ENCODE data around the gene TOMM40L. TPM values are rescaled to one million over a fixed set of nuclear protein-coding genes. Genes with fewer than 3 reads are reported as not detected.
A peak's percentile ranks its signal among the peaks of the same experiment; 100 is the strongest.

The TOMM40L gene
- polyA plus RNA-seq, 1 donor (not counting 4 experiments of a cell fraction or from before 2014, with no cell fraction given), result 14.4 TPM

DNA sequence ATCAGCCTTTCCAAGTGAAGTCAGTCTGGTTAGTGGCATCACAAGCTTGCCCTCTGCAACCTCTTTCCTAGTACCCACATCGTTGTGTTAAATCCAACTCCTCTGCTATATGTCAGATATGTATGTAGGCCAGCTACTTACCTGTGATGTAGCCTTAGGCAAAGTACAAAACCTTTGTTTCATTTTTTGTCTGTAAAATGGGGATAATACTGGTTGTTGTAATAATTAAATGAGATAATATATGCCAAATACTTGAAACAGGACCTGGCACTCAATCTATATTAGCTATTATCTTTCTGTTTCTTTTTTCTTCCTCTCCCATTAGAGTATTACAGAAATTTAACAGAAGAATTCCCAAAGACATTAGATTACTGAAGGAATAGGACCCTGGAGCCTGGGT, 33.9 kb downstream of the TOMM40L start:
- H3K79me2 ChIP-seq (ENCODE audit: control insufficient read depth, insufficient read depth, low read length), result no peaks in the 10 kb centered on the region
- no peak overlapping the region for H3K27ac ChIP-seq (ENCODE audit: control insufficient read depth, insufficient read depth, low read length)
- no peaks in the 10 kb centered on the region for H3K9me3 ChIP-seq (ENCODE audit: control insufficient read depth, low read depth, low read length)
- H3K27me3 ChIP-seq (ENCODE audit: control insufficient read depth, extremely low read depth, insufficient read depth, low read length), result peaks cover 31% of the 10 kb centered on the region
- no peak overlapping the region for H3K9ac ChIP-seq (ENCODE audit: control insufficient read depth, extremely low read depth, insufficient read depth, low read length)
- H3K4me2 ChIP-seq (ENCODE audit: control insufficient read depth, extremely low read depth, insufficient read depth, low read depth, low read length), result no peak overlapping the region
- TF ChIP-seq, protein P1, sequence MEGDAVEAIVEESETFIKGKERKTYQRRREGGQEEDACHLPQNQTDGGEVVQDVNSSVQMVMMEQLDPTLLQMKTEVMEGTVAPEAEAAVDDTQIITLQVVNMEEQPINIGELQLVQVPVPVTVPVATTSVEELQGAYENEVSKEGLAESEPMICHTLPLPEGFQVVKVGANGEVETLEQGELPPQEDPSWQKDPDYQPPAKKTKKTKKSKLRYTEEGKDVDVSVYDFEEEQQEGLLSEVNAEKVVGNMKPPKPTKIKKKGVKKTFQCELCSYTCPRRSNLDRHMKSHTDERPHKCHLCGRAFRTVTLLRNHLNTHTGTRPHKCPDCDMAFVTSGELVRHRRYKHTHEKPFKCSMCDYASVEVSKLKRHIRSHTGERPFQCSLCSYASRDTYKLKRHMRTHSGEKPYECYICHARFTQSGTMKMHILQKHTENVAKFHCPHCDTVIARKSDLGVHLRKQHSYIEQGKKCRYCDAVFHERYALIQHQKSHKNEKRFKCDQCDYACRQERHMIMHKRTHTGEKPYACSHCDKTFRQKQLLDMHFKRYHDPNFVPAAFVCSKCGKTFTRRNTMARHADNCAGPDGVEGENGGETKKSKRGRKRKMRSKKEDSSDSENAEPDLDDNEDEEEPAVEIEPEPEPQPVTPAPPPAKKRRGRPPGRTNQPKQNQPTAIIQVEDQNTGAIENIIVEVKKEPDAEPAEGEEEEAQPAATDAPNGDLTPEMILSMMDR (optimal IDR thresholded peaks at IDR 0.05 in 1 of 3, IDR thresholded peaks at IDR 0.05 in 1 of 3, conservative IDR thresholded peaks at IDR 0.05 in 1 of 3; ENCODE audit: extremely low read depth in 1 of 3, insufficient read depth in 2 of 3, low read length in 3 of 3), result no peak
- TF ChIP-seq EZH2 (IDR thresholded peaks at IDR 0.05; ENCODE audit: low read length), result no peak
- dilution Hi-C loops (cut with MboI; ENCODE audit: extremely low pct_ligation_motif_present, low sequenced_read_pairs), result no loop called here
- no peak for DNase-seq (ENCODE audit: low read depth, low spot score)
- no peaks in the 10 kb centered on the region for H3K36me3 ChIP-seq (ENCODE audit: control insufficient read depth in 2 of 2, extremely low read depth in 1 of 2, insufficient read depth in 2 of 2, low read length in 2 of 2)
- H3K4me3 ChIP-seq (ENCODE audit: control insufficient read depth in 2 of 3, extremely low read depth in 1 of 3, insufficient read depth in 2 of 3, low read depth in 1 of 3, low read length in 3 of 3), result no peak overlapping the region
- no peak for FAIRE-seq
- no peaks in the 10 kb centered on the region for H3K9me1 ChIP-seq (ENCODE audit: control insufficient read depth, extremely low read depth, insufficient read depth, low read length)
- peaks cover 12% of the 10 kb centered on the region for H3K4me1 ChIP-seq (ENCODE audit: control insufficient read depth, extremely low read depth, insufficient read depth, low read length)
- H2AFZ ChIP-seq (ENCODE audit: control insufficient read depth, low read length), result no peak overlapping the region
- no peaks in the 10 kb centered on the region for H4K20me1 ChIP-seq (ENCODE audit: control insufficient read depth, extremely low read depth, insufficient read depth, low read length)

DNA sequence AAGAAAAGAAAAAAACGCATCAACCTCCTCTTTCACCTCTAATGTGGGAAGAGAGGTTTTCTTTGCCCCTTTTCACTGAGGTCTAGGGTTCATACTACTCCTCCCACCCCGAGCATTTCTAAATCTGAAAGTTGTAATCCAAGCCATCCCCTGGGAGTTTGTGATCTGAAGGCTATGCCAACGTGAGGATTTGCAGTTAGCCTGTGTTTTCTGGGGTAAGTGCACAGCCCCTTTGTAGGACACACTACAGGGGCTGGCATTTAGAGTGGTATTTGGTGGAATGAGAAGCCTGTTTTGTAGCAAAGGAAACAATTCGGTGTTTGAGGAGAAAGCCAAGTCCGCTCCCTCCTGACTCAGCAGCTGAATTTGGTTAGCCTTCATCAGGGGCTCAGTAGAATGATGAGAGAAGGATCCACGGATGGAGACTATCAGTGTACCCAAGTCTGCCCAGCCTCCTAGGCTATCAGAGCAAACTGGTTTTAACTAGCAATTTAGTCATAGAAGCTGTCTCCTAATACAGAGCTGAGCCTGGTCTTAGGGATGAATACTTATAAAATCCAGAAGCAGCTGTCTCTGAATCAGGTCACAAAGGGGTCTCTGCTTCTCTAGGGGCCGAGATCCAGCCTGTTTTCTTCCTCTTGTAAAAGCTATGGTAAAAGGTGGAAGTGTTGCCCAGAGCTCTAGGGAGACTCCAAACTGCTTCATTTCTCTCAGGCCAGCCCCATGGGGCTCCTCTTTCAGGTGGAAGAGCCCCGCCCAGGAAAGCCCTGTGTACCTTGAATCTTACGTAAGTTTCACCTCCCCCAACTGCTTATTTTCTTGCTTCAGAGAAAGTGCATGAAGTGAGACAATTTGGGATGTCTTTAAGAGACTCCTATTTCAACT, 34.8 kb downstream of the TOMM40L start:
- Histone ChIP-seq H3K27ac (ENCODE audit: control insufficient read depth, insufficient read depth, low read length) (no peak overlapping the region), H3K4me1 (ENCODE audit: control insufficient read depth, extremely low read depth, insufficient read depth, low read length) (peaks cover 12% of the 10 kb centered on the region), H3K4me3 (ENCODE audit: control insufficient read depth in 2 of 3, extremely low read depth in 1 of 3, insufficient read depth in 2 of 3, low read depth in 1 of 3, low read length in 3 of 3) (no peak overlapping the region), H4K20me1 (ENCODE audit: control insufficient read depth, extremely low read depth, insufficient read depth, low read length) (no peaks in the 10 kb centered on the region), H3K9me3 (ENCODE audit: control insufficient read depth, low read depth, low read length) (no peaks in the 10 kb centered on the region), H3K79me2 (ENCODE audit: control insufficient read depth, insufficient read depth, low read length) (no peaks in the 10 kb centered on the region), H3K4me2 (ENCODE audit: control insufficient read depth, extremely low read depth, insufficient read depth, low read depth, low read length) (peak overlapping the region; percentile 1), H3K27me3 (ENCODE audit: control insufficient read depth, extremely low read depth, insufficient read depth, low read length) (peaks cover 31% of the 10 kb centered on the region), H3K36me3 (ENCODE audit: control insufficient read depth in 2 of 2, extremely low read depth in 1 of 2, insufficient read depth in 2 of 2, low read length in 2 of 2) (no peaks in the 10 kb centered on the region), H3K9ac (ENCODE audit: control insufficient read depth, extremely low read depth, insufficient read depth, low read length) (no peak overlapping the region), H3K9me1 (ENCODE audit: control insufficient read depth, extremely low read depth, insufficient read depth, low read length) (no peaks in the 10 kb centered on the region), H2AFZ (ENCODE audit: control insufficient read depth, low read length) (no peak overlapping the region)
- TF ChIP-seq EZH2 (IDR thresholded peaks at IDR 0.05; ENCODE audit: low read length), result peak; percentile 10
- TF ChIP-seq, protein P1 (optimal IDR thresholded peaks at IDR 0.05 in 1 of 3, IDR thresholded peaks at IDR 0.05 in 1 of 3, conservative IDR thresholded peaks at IDR 0.05 in 1 of 3; ENCODE audit: extremely low read depth in 1 of 3, insufficient read depth in 2 of 3, low read length in 3 of 3), result no peak
- DNase-seq (ENCODE audit: low read depth, low spot score) (no peak), FAIRE-seq (no peak)
- dilution Hi-C loops (cut with MboI; ENCODE audit: extremely low pct_ligation_motif_present, low sequenced_read_pairs), result no loop called here
